T-cell (primary cell): ENCODE data around the gene RD3L. TPM values are rescaled to one million over a fixed set of nuclear protein-coding genes. Genes with fewer than 3 reads are reported as not detected.
"Not testable (repeated sequence)": the region's sequence is repeated elsewhere in the genome, so short reads cannot be mapped to it uniquely, and the experiment has no call there.

Source experiments
- ATAC-seq, 4 experiments: fragments of 200-7000 bp in 3 of 4; fragments of 150-1000 bp in 1 of 4; cut with Tn5 transposase; replicated peaks in 1 of 4; 1 replicate in 3 of 4; 2 replicates in 1 of 4; pipeline ENCODE4 v1.10.0; 2021; ENCODE audit warnings: moderate library complexity in 3 of 4, mild to moderate bottlenecking in 2 of 4, moderate number of reproducible peaks in 1 of 4
- CTCF ChIA-PET, 2 donors: fragments of 300-600 bp; sonication (Branson Sonifier 250); formaldehyde crosslinking; loops; one replicate each; lab custom pipeline; 2022; ENCODE audit warnings: antibody characterized with exemption in 2 of 2; lab: Charles Lee
- POLR2A ChIA-PET, 2 donors: fragments of 300-600 bp; sonication (Branson Sonifier 250); formaldehyde crosslinking; loops; one replicate each; lab custom pipeline; 2022; ENCODE audit warnings: antibody characterized with exemption in 2 of 2; lab: Charles Lee
- DNase-seq, 35 experiments: peaks; one replicate each; pipeline versions ENCODE4 v3.0.0 to v3.0.0-alpha.2; 2013 to 2023
- H3K27ac ChIP-seq: one replicate; pipeline ENCODE4 v1.5.1; 2013; ENCODE audit warnings: low read length
- H3K27me3 ChIP-seq, 2 experiments: replicated peaks in 1 of 2; 1 replicate in 1 of 2; 2 replicates in 1 of 2; pipeline versions ENCODE4 v1.6.1 to v1.7.0; 2013; ENCODE audit warnings: low read length in 1 of 2, mixed read lengths in 1 of 2; ENCODE audit not compliant: control insufficient read depth in 2 of 2, insufficient read depth in 2 of 2; ENCODE audit errors: extremely low read depth in 1 of 2
- H3K36me3 ChIP-seq, 2 donors: 1 replicate in 1 of 2; 2 replicates in 1 of 2; pipeline versions ENCODE4 v1.6.1 to v1.7.0; 2013; ENCODE audit warnings: low read length in 1 of 2; ENCODE audit not compliant: control insufficient read depth in 2 of 2, insufficient read depth in 1 of 2; ENCODE audit errors: extremely low read depth in 1 of 2
- H3K4me1 ChIP-seq, 2 experiments: 1 replicate in 1 of 2; 2 replicates in 1 of 2; pipeline versions ENCODE4 v1.6.1 to v1.7.0; 2013; ENCODE audit warnings: low read length in 2 of 2, mixed read lengths in 1 of 2; ENCODE audit not compliant: insufficient read depth in 2 of 2, control insufficient read depth in 1 of 2; ENCODE audit errors: extremely low read depth in 1 of 2
- H3K4me3 ChIP-seq, 2 donors: 1 replicate in 1 of 2; 2 replicates in 1 of 2; pipeline versions ENCODE4 v1.5.1 to v1.7.0; 2013; ENCODE audit warnings: mild to moderate bottlenecking in 2 of 2, low read length in 1 of 2, moderate library complexity in 1 of 2; ENCODE audit not compliant: control insufficient read depth in 1 of 2; ENCODE audit errors: extremely low read depth in 1 of 2
- H3K9me3 ChIP-seq: 2 replicates; pipeline ENCODE4 v1.7.0; 2013
- H3K27ac Mint-ChIP-seq, 2 donors: one replicate each; pipeline ENCODE4 v1.8.0; 2020 to 2021; ENCODE audit warnings: mild to moderate bottlenecking in 2 of 2, mixed read lengths in 2 of 2
- H3K27me3 Mint-ChIP-seq, 2 donors: one replicate each; pipeline ENCODE4 v1.8.0; 2021 to 2022; ENCODE audit warnings: mixed read lengths in 2 of 2
- H3K36me3 Mint-ChIP-seq: one replicate; pipeline ENCODE4 v1.8.0; 2021; ENCODE audit warnings: mixed read lengths
- H3K4me1 Mint-ChIP-seq, 3 donors: one replicate each; pipeline ENCODE4 v1.8.0; 2020 to 2022; ENCODE audit warnings: mixed read lengths in 3 of 3, mild to moderate bottlenecking in 1 of 3
- H3K4me3 Mint-ChIP-seq, 3 donors: one replicate each; pipeline ENCODE4 v1.8.0; 2020 to 2022; ENCODE audit warnings: mild to moderate bottlenecking in 3 of 3, mixed read lengths in 3 of 3, moderate library complexity in 3 of 3
- H3K9me3 Mint-ChIP-seq, 3 donors: one replicate each; pipeline ENCODE4 v1.8.0; 2020 to 2022; ENCODE audit warnings: mixed read lengths in 3 of 3
- WGBS: methylation state at CpG from one replicate; pipeline ENCODE4 v1.1.5; 2013; ENCODE audit warnings: missing lambda C conversion rate; ENCODE audit not compliant: insufficient coverage; 5-methylcytosine and 5-hydroxymethylcytosine counted together
- total RNA-seq, 35 experiments: library from RNA in 6 of 35; stranded (reverse) in 6 of 35; fragments of 120-200 nt in 1 of 35; gene quantifications; one replicate each; pipeline versions ENCODE4 v1.2.1 to v1.2.4 and lab custom pipeline; 2013 to 2026

Gene RD3L
- total RNA-seq, 5 donors from 2014 or later (not counting 1 experiment from before 2014, with no cell fraction given) = not detected

DNA sequence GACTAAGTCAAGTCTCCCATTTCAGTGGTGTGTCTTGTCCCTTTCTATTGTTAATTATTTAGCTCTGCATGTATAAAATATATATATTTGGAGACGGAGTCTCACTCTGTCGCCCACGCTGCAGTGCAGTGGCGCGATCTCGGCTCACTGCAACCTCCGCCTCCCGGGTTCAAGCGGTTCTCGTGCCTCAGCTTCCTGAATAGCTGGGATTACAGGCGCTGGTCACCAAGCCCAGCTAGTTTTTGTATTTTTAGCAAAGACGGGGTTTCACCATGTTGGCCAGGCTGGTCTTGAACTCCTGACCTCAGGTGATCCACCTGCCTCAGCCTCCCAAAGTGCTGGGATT is 20.5 kb downstream of the RD3L start:
- Histone ChIP-seq H3K4me1 (peaks cover 6 to 32% of the 10 kb centered on the region in 2 experiments), H3K4me3 (peak overlapping the region in 1 of 2 donors; percentile 12), H3K27me3 (peaks cover 0 to 17% of the 10 kb centered on the region in 2 experiments)
- H3K9me3 Mint-ChIP-seq, POLR2A ChIA-PET, DNase-seq, H3K9me3 ChIP-seq, ATAC-seq, H3K36me3 Mint-ChIP-seq, H3K27ac Mint-ChIP-seq, H3K36me3 ChIP-seq, H3K27ac ChIP-seq: not testable (repeated sequence)
- CTCF ChIA-PET = interaction anchor here (1.0 to 2.5 kb wide), 5 partner anchors 12 to 113 kb away, joined by 3 to 10 read pairs (median 3); no protein-coding TSS in a partner anchor
- 73% methylated on average over 11 of the region's 12 CpGs for WGBS
- peak overlapping the region; percentile 83 to 88 (median 84) for H3K4me3 Mint-ChIP-seq
- H3K4me1 Mint-ChIP-seq = peaks cover 6 to 27% (median 26%) of the 10 kb centered on the region in 3 donors
- peaks cover 3 to 11% of the 10 kb centered on the region in 2 donors for H3K27me3 Mint-ChIP-seq

DNA sequence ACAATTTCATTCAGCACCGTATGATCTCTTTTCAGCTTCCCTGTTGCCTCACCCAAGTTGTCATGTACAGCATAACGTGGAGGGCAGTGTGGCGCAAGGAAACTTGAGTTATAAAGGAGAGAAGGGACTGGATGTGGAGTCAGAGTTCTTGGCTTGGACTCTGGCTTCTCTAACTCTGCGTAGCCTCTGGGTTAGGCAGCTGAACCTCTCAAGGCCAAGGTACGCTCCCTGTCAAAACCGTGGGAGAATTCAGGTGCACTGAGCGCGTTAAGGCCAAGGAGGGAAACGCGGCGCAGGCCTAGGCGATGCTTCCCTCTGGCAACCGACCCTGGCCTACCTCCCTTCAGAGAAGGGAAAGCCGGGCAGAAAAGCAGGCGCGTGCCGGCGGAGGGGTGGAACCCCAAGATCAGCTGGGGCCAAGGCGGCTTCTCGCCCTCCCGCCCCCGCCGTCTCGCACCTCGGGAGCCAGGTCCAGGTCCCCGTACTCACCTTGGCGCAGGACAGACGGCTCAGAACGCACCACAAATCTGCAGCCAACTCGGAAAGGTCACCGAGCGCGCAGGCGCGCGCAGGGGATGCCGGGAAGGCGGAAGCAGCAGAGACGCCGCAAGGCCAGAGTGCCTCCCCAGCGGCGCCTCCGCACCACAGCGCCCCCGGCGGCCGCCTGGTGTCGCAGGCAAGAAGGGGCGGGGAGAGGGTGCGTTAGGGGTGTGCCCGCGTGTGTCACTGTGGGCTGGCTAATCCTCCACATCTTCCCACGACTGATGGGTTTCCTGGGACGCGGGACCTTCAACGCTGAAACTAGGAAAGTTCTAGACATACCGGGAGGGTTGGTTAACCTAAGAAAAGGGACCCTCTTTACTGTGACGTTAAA is 21.1 kb downstream of the RD3L start:
- Mint-ChIP-seq H3K36me3 (no peaks in the 10 kb centered on the region), H3K9me3 (no peaks in the 10 kb centered on the region), H3K27me3 (peaks cover 3 to 11% of the 10 kb centered on the region in 2 donors), H3K27ac (peak overlapping the region; percentile 59 to 79), H3K4me3 (peak overlapping the region; percentile 83 to 88 (median 84)), H3K4me1 (peaks cover 6 to 32% (median 28%) of the 10 kb centered on the region in 3 donors)
- ChIA-PET POLR2A (no interaction called here), CTCF (interaction anchor here (1.0 to 2.5 kb wide), 5 partner anchors 11 to 112 kb away, joined by 3 to 10 read pairs (median 3); no protein-coding TSS in a partner anchor)
- DNase-seq = peak; percentile 88 to 97 (median 93)
- H3K36me3 ChIP-seq = peaks cover 0 to 12% of the 10 kb centered on the region in 2 donors
- ATAC-seq = peak; percentile 98 to 100 (median 100)
- H3K9me3 ChIP-seq = no peaks in the 10 kb centered on the region
- peaks cover 6 to 32% of the 10 kb centered on the region in 2 experiments for H3K4me1 ChIP-seq
- H3K27me3 ChIP-seq = peaks cover 0 to 17% of the 10 kb centered on the region in 2 experiments
- peak overlapping the region; percentile 92 to 99 for H3K4me3 ChIP-seq
- peak overlapping the region; percentile 59 for H3K27ac ChIP-seq
- WGBS = 1% methylated on average over 35 of the region's 58 CpGs

DNA sequence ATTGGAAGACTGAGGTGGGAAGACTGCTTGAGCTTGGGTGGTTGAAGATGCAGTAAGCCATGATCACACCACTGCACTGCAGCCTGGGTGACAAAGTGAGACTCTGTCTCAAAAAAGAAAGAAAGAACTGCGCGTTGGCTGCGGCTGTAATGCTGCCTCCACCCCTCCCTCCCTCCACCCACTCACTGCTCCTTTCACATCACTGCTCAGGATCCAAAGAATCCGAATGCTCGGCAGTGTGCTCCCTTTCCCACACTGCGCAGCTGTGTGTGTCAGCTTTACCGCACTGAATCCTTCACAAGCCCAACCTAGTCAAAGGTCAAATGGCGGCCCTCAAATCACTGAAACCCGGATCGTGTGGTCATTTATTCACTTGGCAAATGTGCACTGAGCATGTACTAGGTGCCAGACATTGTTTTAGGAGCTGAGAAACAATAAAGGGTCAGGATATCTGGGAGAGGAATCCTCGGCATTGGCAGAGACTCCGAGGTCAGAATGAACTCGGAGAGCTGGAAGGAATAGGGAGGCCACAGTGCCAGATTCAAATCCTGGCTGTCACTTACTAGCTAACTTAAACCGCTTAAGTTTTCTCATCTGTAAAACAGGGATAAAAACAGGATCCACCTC is 25.6 kb downstream of the RD3L start:
- Mint-ChIP-seq H3K4me3 (no peak overlapping the region), H3K27ac (no peak overlapping the region), H3K36me3 (peaks cover 26% of the 10 kb centered on the region), H3K4me1 (peaks cover 10 to 37% (median 34%) of the 10 kb centered on the region in 3 donors), H3K9me3 (no peaks in the 10 kb centered on the region), H3K27me3 (no peaks in the 10 kb centered on the region)
- ChIA-PET POLR2A (no interaction called here), CTCF (interaction anchor here (0.5 to 2.0 kb wide), 4 partner anchors 63 to 108 kb away, joined by 4 to 9 read pairs (median 6); no protein-coding TSS in a partner anchor)
- no peak for ATAC-seq
- H3K9me3 ChIP-seq = no peaks in the 10 kb centered on the region
- H3K27me3 ChIP-seq = peaks cover 0 to under 1% of the 10 kb centered on the region in 2 experiments
- no peak for DNase-seq
- peaks cover 0 to 46% of the 10 kb centered on the region in 2 donors for H3K36me3 ChIP-seq
- no peak overlapping the region for H3K27ac ChIP-seq
- no peak overlapping the region for H3K4me3 ChIP-seq
- WGBS = 94% methylated on average over 11 of the region's 14 CpGs
- H3K4me1 ChIP-seq = peaks cover 6 to 29% of the 10 kb centered on the region in 2 experiments

DNA sequence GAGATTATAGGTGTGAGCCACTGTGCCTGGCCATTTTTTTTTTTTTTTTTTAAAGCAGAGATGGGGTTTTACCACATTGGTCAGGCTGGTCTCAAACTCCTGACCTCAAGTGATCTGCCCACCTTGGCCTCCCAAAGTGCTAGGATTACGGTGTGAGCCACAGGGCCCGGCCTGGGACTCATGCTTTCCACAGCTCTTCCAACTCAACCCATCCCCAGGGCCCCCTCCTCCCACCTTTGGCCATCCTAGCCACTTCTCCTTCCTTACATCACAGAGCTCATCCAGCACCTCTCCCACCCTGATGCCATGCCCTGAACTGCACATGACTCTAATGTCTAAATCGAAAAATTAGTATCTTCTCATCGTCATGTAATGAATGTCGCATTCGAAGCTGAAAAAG is 26.7 kb downstream of the RD3L start:
- no peak overlapping the region for H3K4me3 Mint-ChIP-seq
- no peaks in the 10 kb centered on the region for H3K27me3 Mint-ChIP-seq
- peaks cover 27% of the 10 kb centered on the region for H3K36me3 Mint-ChIP-seq
- CTCF ChIA-PET = interaction anchor here in 1 of 2 donors (2.0 kb wide), 1 partner anchor 107 kb away, joined by 9 read pairs; no protein-coding TSS in a partner anchor
- ATAC-seq = no peak
- H3K9me3 Mint-ChIP-seq = no peaks in the 10 kb centered on the region
- H3K27ac Mint-ChIP-seq = no peak overlapping the region
- H3K27ac ChIP-seq = no peak overlapping the region
- DNase-seq = no peak
- H3K4me1 ChIP-seq = peaks cover 2 to 20% of the 10 kb centered on the region in 2 experiments
- no peaks in the 10 kb centered on the region for H3K27me3 ChIP-seq
- POLR2A ChIA-PET = no interaction called here
- peaks cover 3 to 55% of the 10 kb centered on the region in 2 donors for H3K36me3 ChIP-seq
- 90% methylated on average over 2 of the region's 6 CpGs for WGBS
- peaks cover 6 to 32% (median 28%) of the 10 kb centered on the region in 3 donors for H3K4me1 Mint-ChIP-seq
- no peak overlapping the region for H3K4me3 ChIP-seq
- H3K9me3 ChIP-seq = no peaks in the 10 kb centered on the region

DNA sequence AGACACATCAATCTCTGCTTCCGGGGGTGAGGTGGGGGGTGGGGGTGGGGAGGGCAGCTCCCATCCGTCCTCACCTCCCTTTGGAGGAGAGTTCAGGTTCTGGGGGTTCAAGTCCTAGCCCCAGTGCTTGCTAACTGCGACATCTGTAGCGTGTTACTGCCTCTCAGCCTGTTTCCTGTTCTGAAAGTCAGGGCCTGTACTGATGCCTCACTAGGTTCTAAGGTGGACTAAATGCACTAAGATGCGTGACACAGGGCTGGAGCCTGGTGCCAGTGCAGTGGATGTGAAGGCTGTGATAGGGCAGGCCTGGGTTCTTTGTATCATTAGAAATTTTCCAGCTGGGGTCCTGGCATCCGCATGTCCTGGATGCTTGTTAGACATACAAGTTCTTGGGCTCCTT is 31.3 kb downstream of the RD3L start:
- no peak overlapping the region for H3K27ac ChIP-seq
- Mint-ChIP-seq H3K4me3 (no peak overlapping the region), H3K4me1 (peaks cover 25 to 29% (median 26%) of the 10 kb centered on the region in 3 donors), H3K9me3 (no peaks in the 10 kb centered on the region), H3K27ac (no peak overlapping the region), H3K36me3 (peaks cover 30% of the 10 kb centered on the region), H3K27me3 (peaks cover 0 to 2% of the 10 kb centered on the region in 2 donors)
- ChIA-PET CTCF (interaction anchor here (0.6 to 4.8 kb wide), 8 partner anchors 10 to 105 kb away, joined by 3 to 51 read pairs (median 8); a partner anchor contains a TSS), POLR2A (interaction anchor here in 1 of 2 donors (0.6 kb wide), 1 partner anchor 253 kb away, joined by 3 read pairs; no protein-coding TSS in a partner anchor)
- H3K4me3 ChIP-seq = no peak overlapping the region
- DNase-seq (no peak), ATAC-seq (no peak)
- no peaks in the 10 kb centered on the region for H3K9me3 ChIP-seq
- 96% methylated on average over 4 of the region's 6 CpGs for WGBS
- H3K4me1 ChIP-seq = peaks cover 7 to 18% of the 10 kb centered on the region in 2 experiments
- H3K27me3 ChIP-seq = peaks cover 0 to 2% of the 10 kb centered on the region in 2 experiments
- H3K36me3 ChIP-seq = peaks cover 3 to 40% of the 10 kb centered on the region in 2 donors
